Loucy (cell line): ENCODE data around the gene MRPL12.

Experiments
- H2AFZ ChIP-seq: fragments of 200-600 bp; sonication (generic); 2 replicates; pipeline ENCODE4 v1.6.0; 2016; ENCODE audit warnings: antibody characterized with exemption, mild to moderate bottlenecking, low read length, moderate library complexity
- H3F3A ChIP-seq: fragments of 200-600 bp; 2 replicates; pipeline ENCODE4 v1.6.0; 2016; ENCODE audit warnings: antibody characterized with exemption, low read depth, mild to moderate bottlenecking
- H3K27me3 ChIP-seq: fragments of 200-600 bp; sonication (generic); 2 replicates; pipeline ENCODE4 v1.6.1; 2014; ENCODE audit warnings: low read length, mild to moderate bottlenecking; ENCODE audit not compliant: insufficient read depth, poor library complexity, severe bottlenecking
- H3K36me3 ChIP-seq: fragments of 200-600 bp; sonication (generic); 2 replicates; pipeline ENCODE4 v1.6.1; 2016; ENCODE audit warnings: low read length; ENCODE audit not compliant: insufficient read depth
- H3K4me1 ChIP-seq: fragments of 200-600 bp; sonication (generic); 2 replicates; pipeline ENCODE4 v1.5.1; 2014; ENCODE audit warnings: low read length, mild to moderate bottlenecking; ENCODE audit not compliant: insufficient read depth, poor library complexity, severe bottlenecking
- H3K4me2 ChIP-seq: fragments of 200-600 bp; sonication (generic); 2 replicates; pipeline ENCODE4 v1.6.0; 2014; ENCODE audit warnings: antibody characterized with exemption, low read length, low read depth, mild to moderate bottlenecking; ENCODE audit not compliant: poor library complexity, severe bottlenecking
- H3K4me3 ChIP-seq: fragments of 200-600 bp; sonication (generic); 2 replicates; pipeline ENCODE4 v1.5.1; 2014; ENCODE audit warnings: low read length, mild to moderate bottlenecking, mixed read lengths; ENCODE audit not compliant: poor library complexity, severe bottlenecking
- H3K79me2 ChIP-seq: fragments of 200-600 bp; sonication (generic); 2 replicates; pipeline ENCODE4 v1.6.1; 2014; ENCODE audit warnings: low read length; ENCODE audit not compliant: insufficient read depth
- H3K9ac ChIP-seq: fragments of 200-600 bp; sonication (generic); 2 replicates; pipeline ENCODE4 v1.6.0; 2014; ENCODE audit warnings: mild to moderate bottlenecking, low read depth, low read length, moderate library complexity; ENCODE audit not compliant: poor library complexity, severe bottlenecking
- H3K9me2 ChIP-seq: fragments of 200-600 bp; sonication (generic); replicated peaks from 2 replicates; pipeline ENCODE4 v1.6.1; 2016; ENCODE audit warnings: low read depth, low read length, mixed read lengths
- H3K9me3 ChIP-seq: fragments of 200-600 bp; sonication (generic); 2 replicates; pipeline ENCODE4 v1.6.1; 2014; ENCODE audit warnings: mild to moderate bottlenecking, antibody characterized with exemption, low read length, low read depth; ENCODE audit not compliant: insufficient read depth
- H4K20me1 ChIP-seq: fragments of 200-600 bp; sonication (generic); 2 replicates; pipeline ENCODE4 v1.6.0; 2014; ENCODE audit warnings: antibody characterized with exemption, low read length, mild to moderate bottlenecking; ENCODE audit not compliant: insufficient read depth, poor library complexity, severe bottlenecking
- CTCF ChIP-seq: fragments of 200-600 bp; sonication (generic); conservative IDR thresholded peaks from 2 replicates; pipeline ENCODE4 v1.5.1; 2014; ENCODE audit warnings: mild to moderate bottlenecking, antibody characterized with exemption, low read length
- EZH2phosphoT487 ChIP-seq: fragments of 200-600 bp; IDR thresholded peaks from 2 replicates; pipeline ENCODE4 v1.6.1; 2018; ENCODE audit warnings: antibody characterized with exemption, mild to moderate bottlenecking, moderate library complexity, borderline replicate concordance

MRPL12 gene

GRCh38 chr17:81672504-81672903 is 30.7 kb upstream of the MRPL12 start:
- Histone ChIP-seq H2AFZ (no peak overlapping the region), H3K4me2 (no peak overlapping the region), H3K4me1 (peaks cover 11% of the 10 kb centered on the region), H3K9me2 (no peaks in the 10 kb centered on the region), H3F3A (no peaks in the 10 kb centered on the region), H3K9ac (no peak overlapping the region), H3K79me2 (peaks cover 31% of the 10 kb centered on the region), H3K9me3 (no peaks in the 10 kb centered on the region), H4K20me1 (peaks cover 17% of the 10 kb centered on the region), H3K36me3 (peaks cover 20% of the 10 kb centered on the region; the same call in 1 of the 2 replicates), H3K4me3 (no peak overlapping the region), H3K27me3 (no peaks in the 10 kb centered on the region)
- TF ChIP-seq EZH2phosphoT487 (no peak), CTCF (no peak)

- no peaks in the 10 kb centered on the region for H3K9me2 ChIP-seq
- H3K9ac ChIP-seq, result no peak overlapping the region
- H3K4me2 ChIP-seq, result no peak overlapping the region
- H4K20me1 ChIP-seq, result peaks cover 17% of the 10 kb centered on the region
- H3K27me3 ChIP-seq, result no peaks in the 10 kb centered on the region
- no peaks in the 10 kb centered on the region for H3K9me3 ChIP-seq
- no peak overlapping the region for H3K4me3 ChIP-seq
- H3K79me2 ChIP-seq, result peaks cover 26% of the 10 kb centered on the region
- H3K36me3 ChIP-seq, result peaks cover 20% of the 10 kb centered on the region; the same call in 1 of the 2 replicates
- TF ChIP-seq CTCF, result no peak
- TF ChIP-seq EZH2phosphoT487, result no peak
- H2AFZ ChIP-seq, result no peak overlapping the region
- H3K4me1 ChIP-seq, result peaks cover 7% of the 10 kb centered on the region
- H3F3A ChIP-seq, result no peaks in the 10 kb centered on the region
Measured at GRCh38 chr17:81672954-81673353, 30.2 kb upstream of the MRPL12 start.

- peaks cover 19% of the 10 kb centered on the region; the same call in 1 of the 2 replicates for H3K79me2 ChIP-seq
- H3K4me1 ChIP-seq, result no peaks in the 10 kb centered on the region
- H3K36me3 ChIP-seq, result peaks cover 20% of the 10 kb centered on the region; the same call in 1 of the 2 replicates
- no peaks in the 10 kb centered on the region for H3K9me3 ChIP-seq
- no peaks in the 10 kb centered on the region for H3K9me2 ChIP-seq
- no peaks in the 10 kb centered on the region for H3K27me3 ChIP-seq
- no peaks in the 10 kb centered on the region for H3F3A ChIP-seq
- H3K4me3 ChIP-seq, result no peak overlapping the region
- no peak overlapping the region for H2AFZ ChIP-seq
- H4K20me1 ChIP-seq, result peaks cover 11% of the 10 kb centered on the region
- no peak overlapping the region for H3K4me2 ChIP-seq
- no peak overlapping the region for H3K9ac ChIP-seq
- no peak for TF ChIP-seq EZH2phosphoT487
- TF ChIP-seq CTCF, result no peak
Measured at GRCh38 chr17:81673561-81674258, 29.5 kb upstream of the MRPL12 start.
